GM12865 (cell line): ENCODE data around the gene SYNPR.

ENCODE experiments used
- DNase-seq: peaks from one replicate; pipeline ENCODE4 v3.0.0; 2010; ENCODE audit warnings: low read depth
- H3K4me3 ChIP-seq: 2 replicates; pipeline ENCODE4 v1.5.1; 2011; ENCODE audit warnings: mild to moderate bottlenecking, low read depth, low read length, control low read depth
- CTCF ChIP-seq: IDR thresholded peaks from 2 replicates; pipeline ENCODE4 v1.5.1; 2011; ENCODE audit warnings: low read length, control low read depth, low read depth, inconsistent platforms; ENCODE audit not compliant: insufficient read depth; ENCODE audit errors: missing control alignments

SYNPR gene

GRCh38 chr3:63414607-63415006, 136.5 kb downstream of the SYNPR start:
- no peak for DNase-seq
- no peak for TF ChIP-seq CTCF

GRCh38 chr3:63429905-63430304, 151.8 kb downstream of the SYNPR start:
- H3K4me3 ChIP-seq = no peak overlapping the region
- DNase-seq = no peak
- TF ChIP-seq CTCF = no peak

More at GRCh38 chr3:63414607-63415006, 136.5 kb downstream of the SYNPR start:
- no peak overlapping the region for H3K4me3 ChIP-seq

GRCh38 chr3:63430875-63431274, 152.8 kb downstream of the SYNPR start:
- DNase-seq = no peak
- no peak for TF ChIP-seq CTCF
- no peak overlapping the region for H3K4me3 ChIP-seq

- no peak for TF ChIP-seq CTCF
- H3K4me3 ChIP-seq = no peak overlapping the region
- no peak for DNase-seq
These were observed 159.8 kb downstream of the SYNPR start for GRCh38 chr3:63437858-63438257.

GRCh38 chr3:63438826-63439371, 160.8 kb downstream of the SYNPR start:
- H3K4me3 ChIP-seq = no peak overlapping the region
- DNase-seq = no peak
- TF ChIP-seq CTCF = no peak

- TF ChIP-seq CTCF = no peak
- no peak overlapping the region for H3K4me3 ChIP-seq
- no peak for DNase-seq
These were observed 163.2 kb downstream of the SYNPR start for GRCh38 chr3:63441262-63441661.

- no peak for DNase-seq
- no peak for TF ChIP-seq CTCF
- no peak overlapping the region for H3K4me3 ChIP-seq
These were observed 164.8 kb downstream of the SYNPR start for GRCh38 chr3:63442918-63443317.
